K562 (cell line): ENCODE results near the gene FAM120AOS. TPM values are rescaled to one million over a fixed set of nuclear protein-coding genes. Genes with fewer than 3 reads are reported as not detected.

ENCODE experiments used
- FOXK2 ChIP-seq, 2 experiments: fragments of 450-650 bp; IDR thresholded peaks in 1 of 2; conservative IDR thresholded peaks in 1 of 2; 2 replicates each; pipeline ENCODE4 v1.6.1; 2016; ENCODE audit warnings: low read depth in 2 of 2, mild to moderate bottlenecking in 1 of 2
- KLF6 ChIP-seq: fragments of 250-450 bp; sonication (Bioruptor Pico); IDR thresholded peaks from 2 replicates; pipeline ENCODE4 v1.4.0; 2020; ENCODE audit warnings: mild to moderate bottlenecking, moderate library complexity, borderline replicate concordance
- MBD2 ChIP-seq: sonication (generic); IDR thresholded peaks from 2 replicates; pipeline ENCODE4 v1.6.1; 2016; ENCODE audit warnings: low read depth, borderline replicate concordance
- NCOA6 ChIP-seq: fragments of 450-650 bp; IDR thresholded peaks from 2 replicates; pipeline ENCODE4 v1.6.1; 2017; ENCODE audit warnings: mild to moderate bottlenecking
- POLR2B ChIP-seq: fragments of 450-650 bp; IDR thresholded peaks from 2 replicates; pipeline ENCODE4 v1.6.1; 2018; ENCODE audit warnings: low read depth; ENCODE audit not compliant: partially characterized antibody
- SMAD4 ChIP-seq: fragments of 250-450 bp; sonication (Bioruptor Pico); conservative IDR thresholded peaks from 2 replicates; pipeline ENCODE4 v1.8.0; 2021; ENCODE audit warnings: inconsistent platforms, mild to moderate bottlenecking, moderate library complexity
- TEAD1 ChIP-seq, 2 experiments: fragments of 450-650 bp in 1 of 2; sonication (generic) in 1 of 2; formaldehyde crosslinking; IDR thresholded peaks; 2 replicates each; pipeline versions ENCODE4 v1.4.0 to v1.8.0; 2020 to 2022; ENCODE audit warnings: mild to moderate bottlenecking in 2 of 2, missing genetic modification reagents in 1 of 2
- ZKSCAN8 ChIP-seq: fragments of 200-800 bp; sonication (Bioruptor generic); IDR thresholded peaks from 2 replicates; pipeline ENCODE4 v1.6.1; 2016; ENCODE audit warnings: missing genetic modification characterization, missing compliant biosample characterization
- ZNF124 ChIP-seq: sonication (generic); formaldehyde crosslinking; IDR thresholded peaks from 2 replicates; pipeline ENCODE4 v1.8.1; 2022; ENCODE audit warnings: missing genetic modification reagents
- ZNF668 ChIP-seq: fragments of 250-450 bp; sonication (Bioruptor Pico); IDR thresholded peaks from 2 replicates; pipeline ENCODE4 v1.8.0; 2022; ENCODE audit warnings: mild to moderate bottlenecking, inconsistent platforms
- polyA plus RNA-seq, 8 experiments: library from polyadenylated mRNA; depleted of rRNA in 4 of 8; stranded (reverse) in 5 of 8; unstranded in 3 of 8; fragments of >200 nt; fragmentation: Nextera tagmentation in 2 of 8; fragmentation: Illumina TruSeq in 1 of 8; extraction: Ambion mirVana in 2 of 8; extraction: Trizol in 1 of 8; gene quantifications; 2 replicates each; pipeline versions ENCODE4 v1.2.1 to v1.2.3, GENCODE V29; 2011 to 2014; ENCODE audit warnings: inconsistent platforms in 1 of 8, missing spikeins in 1 of 8
- total RNA-seq, 7 experiments: library from RNA; depleted of rRNA in 6 of 7; stranded (reverse); fragments of >200 nt in 6 of 7; fragmentation: Illumina TruSeq in 2 of 7; extraction: Trizol in 2 of 7; gene quantifications; 2 replicates each; pipeline versions ENCODE4 v1.2.1 to v1.2.3, GENCODE V29; 2011 to 2021; ENCODE audit warnings: low replicate concordance in 1 of 7
- TF ChIP-seq, protein P1 (sequence below): fragments of 450-650 bp; IDR thresholded peaks from 2 replicates; pipeline ENCODE4 v1.6.1; 2017; ENCODE audit warnings: antibody characterized with exemption, mild to moderate bottlenecking
- TF ChIP-seq, protein P2 (sequence below): sonication (generic); formaldehyde crosslinking; IDR thresholded peaks from 2 replicates; pipeline ENCODE4 v1.8.0; 2022; ENCODE audit warnings: mild to moderate bottlenecking, low read depth, missing genetic modification reagents

FAM120AOS gene
- total and polyA plus RNA-seq, 9 of the 15 experiments (the other 6 are each of a cell fraction or from before 2014, with no cell fraction given): 18.8 to 53.4 (median 41.4) TPM

DNA sequence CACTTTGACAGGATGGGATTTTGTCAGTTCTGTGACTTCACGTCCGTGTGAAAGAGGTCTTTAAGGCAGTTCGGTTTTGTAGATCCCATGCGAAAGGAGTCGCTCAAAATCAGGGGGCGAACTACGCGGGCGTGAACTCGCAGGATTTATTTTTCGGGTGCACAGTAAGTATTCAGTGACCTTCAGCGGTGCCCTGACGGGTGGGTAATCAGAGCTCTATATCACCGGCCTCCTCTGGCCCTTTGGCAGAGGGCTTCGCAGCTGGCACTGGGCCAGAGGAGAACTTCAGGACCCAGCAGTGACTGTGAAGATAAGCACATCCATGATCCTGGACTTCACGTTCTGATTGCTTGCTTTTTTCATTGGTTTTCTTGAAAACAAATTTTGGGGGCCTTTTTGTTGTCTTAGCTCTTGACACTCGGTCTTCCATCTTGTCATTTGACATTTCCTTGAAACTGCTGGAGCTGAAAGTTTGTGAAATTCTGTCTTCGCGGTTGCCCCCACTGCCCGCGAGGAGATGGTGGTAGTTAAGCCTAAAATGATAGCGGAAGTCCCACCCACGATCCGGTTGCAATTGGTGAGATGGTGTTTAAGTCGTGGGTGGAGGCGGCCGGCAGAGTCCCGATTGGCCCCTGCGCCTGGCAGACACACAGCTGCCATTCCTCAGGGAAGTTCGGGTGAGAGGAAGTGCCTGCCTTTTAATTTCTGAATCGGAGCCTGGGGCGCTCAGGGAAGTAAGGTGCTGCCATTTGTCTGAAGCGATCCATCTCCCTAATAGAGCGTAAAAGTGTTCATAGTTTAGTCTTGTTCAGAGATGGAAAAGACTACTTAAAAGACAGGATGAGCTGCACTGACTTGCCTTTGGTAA lies at the start of gene FAM120AOS (continued):
- TF ChIP-seq, protein P1, sequence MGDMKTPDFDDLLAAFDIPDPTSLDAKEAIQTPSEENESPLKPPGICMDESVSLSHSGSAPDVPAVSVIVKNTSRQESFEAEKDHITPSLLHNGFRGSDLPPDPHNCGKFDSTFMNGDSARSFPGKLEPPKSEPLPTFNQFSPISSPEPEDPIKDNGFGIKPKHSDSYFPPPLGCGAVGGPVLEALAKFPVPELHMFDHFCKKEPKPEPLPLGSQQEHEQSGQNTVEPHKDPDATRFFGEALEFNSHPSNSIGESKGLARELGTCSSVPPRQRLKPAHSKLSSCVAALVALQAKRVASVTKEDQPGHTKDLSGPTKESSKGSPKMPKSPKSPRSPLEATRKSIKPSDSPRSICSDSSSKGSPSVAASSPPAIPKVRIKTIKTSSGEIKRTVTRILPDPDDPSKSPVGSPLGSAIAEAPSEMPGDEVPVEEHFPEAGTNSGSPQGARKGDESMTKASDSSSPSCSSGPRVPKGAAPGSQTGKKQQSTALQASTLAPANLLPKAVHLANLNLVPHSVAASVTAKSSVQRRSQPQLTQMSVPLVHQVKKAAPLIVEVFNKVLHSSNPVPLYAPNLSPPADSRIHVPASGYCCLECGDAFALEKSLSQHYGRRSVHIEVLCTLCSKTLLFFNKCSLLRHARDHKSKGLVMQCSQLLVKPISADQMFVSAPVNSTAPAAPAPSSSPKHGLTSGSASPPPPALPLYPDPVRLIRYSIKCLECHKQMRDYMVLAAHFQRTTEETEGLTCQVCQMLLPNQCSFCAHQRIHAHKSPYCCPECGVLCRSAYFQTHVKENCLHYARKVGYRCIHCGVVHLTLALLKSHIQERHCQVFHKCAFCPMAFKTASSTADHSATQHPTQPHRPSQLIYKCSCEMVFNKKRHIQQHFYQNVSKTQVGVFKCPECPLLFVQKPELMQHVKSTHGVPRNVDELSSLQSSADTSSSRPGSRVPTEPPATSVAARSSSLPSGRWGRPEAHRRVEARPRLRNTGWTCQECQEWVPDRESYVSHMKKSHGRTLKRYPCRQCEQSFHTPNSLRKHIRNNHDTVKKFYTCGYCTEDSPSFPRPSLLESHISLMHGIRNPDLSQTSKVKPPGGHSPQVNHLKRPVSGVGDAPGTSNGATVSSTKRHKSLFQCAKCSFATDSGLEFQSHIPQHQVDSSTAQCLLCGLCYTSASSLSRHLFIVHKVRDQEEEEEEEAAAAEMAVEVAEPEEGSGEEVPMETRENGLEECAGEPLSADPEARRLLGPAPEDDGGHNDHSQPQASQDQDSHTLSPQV: peak; percentile 66
- TF ChIP-seq, protein P2, sequence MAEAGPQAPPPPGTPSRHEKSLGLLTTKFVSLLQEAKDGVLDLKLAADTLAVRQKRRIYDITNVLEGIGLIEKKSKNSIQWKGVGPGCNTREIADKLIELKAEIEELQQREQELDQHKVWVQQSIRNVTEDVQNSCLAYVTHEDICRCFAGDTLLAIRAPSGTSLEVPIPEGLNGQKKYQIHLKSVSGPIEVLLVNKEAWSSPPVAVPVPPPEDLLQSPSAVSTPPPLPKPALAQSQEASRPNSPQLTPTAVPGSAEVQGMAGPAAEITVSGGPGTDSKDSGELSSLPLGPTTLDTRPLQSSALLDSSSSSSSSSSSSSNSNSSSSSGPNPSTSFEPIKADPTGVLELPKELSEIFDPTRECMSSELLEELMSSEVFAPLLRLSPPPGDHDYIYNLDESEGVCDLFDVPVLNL (CRISPR knock-in tag): no peak
- TF ChIP-seq MBD2: peak; percentile 79; the same call in 1 of the 2 replicates
- 0 out of 4 replicates have a peak, but pooled peaks of 1 of the 2 experiments have one; percentile 18 for TF ChIP-seq TEAD1 (CRISPR knock-in tag; IDR thresholded peaks at IDR 0.05)
- TF ChIP-seq ZNF124 (CRISPR knock-in tag): no peak
- TF ChIP-seq ZNF668: no peak
- TF ChIP-seq POLR2B: peak; percentile 21
- TF ChIP-seq FOXK2 (conservative IDR thresholded peaks at IDR 0.05 in 1 of 2, IDR thresholded peaks at IDR 0.05 in 1 of 2; ENCODE audit: low read depth in 2 of 2): no peak
- no peak for TF ChIP-seq NCOA6
- TF ChIP-seq ZKSCAN8 (CRISPR knock-in tag): no peak
- TF ChIP-seq SMAD4 (CRISPR knock-in tag): peak; percentile 59
- TF ChIP-seq KLF6 (CRISPR knock-in tag): 0 out of 2 replicates have a peak, but pooled peaks have one; percentile 72
